Activated CD8-positive, alpha-beta memory T cell treated with anti-CD3 and anti-CD28 coated beads for 4 hours (primary cell): Measurements from ENCODE around the gene ANKRD44.
"Not testable (repeated sequence)": the region's sequence is repeated elsewhere in the genome, so short reads cannot be mapped to it uniquely, and the experiment has no call there.

Experiments used
- DNase-seq, 2 donors: peaks; one replicate each; pipeline ENCODE4 v3.0.0-alpha.2; 2020; ENCODE audit warnings: low read depth in 2 of 2

The ANKRD44 gene

GRCh38 chr2:197030090-197030489 lies 280.5 kb downstream of the ANKRD44 start:
- no peak for DNase-seq

DNA sequence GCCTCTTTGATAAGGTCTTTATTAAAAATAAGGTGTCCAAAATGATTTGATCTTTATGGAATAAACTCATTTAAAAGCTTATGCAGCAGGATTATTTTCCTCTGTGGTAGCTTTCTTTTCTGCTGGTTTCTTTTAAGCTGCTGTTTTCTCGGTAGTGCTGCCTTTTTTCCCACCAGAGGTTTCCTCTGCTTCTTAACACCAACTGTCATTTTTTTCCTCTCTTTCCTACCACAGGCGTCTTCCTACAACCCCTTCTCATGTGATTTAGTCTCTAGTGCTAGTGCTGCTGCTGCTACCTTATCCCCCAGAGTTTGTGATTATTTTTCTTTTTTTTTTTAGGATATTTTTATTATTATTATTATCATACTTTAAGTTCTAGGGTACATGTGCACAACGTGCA lies 281.9 kb downstream of the ANKRD44 start:
- DNase-seq = no peak

DNA sequence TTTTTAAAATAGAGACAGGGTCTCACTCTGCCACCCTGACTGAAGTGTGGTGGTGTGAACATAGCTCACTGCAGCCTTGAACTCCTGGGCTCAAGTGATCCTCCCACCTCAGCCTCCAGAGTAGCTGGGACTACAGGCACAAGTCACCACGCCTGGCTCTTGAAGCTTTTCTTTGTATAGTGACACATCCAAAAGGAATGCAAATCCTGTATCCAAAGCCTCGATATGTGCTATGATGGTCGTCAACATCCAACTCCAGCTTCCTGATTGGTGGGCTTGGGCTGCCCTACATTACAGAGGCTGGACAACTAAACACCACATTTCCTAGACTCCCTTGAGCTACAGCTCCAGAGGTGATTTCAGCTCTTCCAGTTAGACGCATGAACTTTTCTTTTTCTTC lies 282.4 kb downstream of the ANKRD44 start:
- DNase-seq = no peak

DNA sequence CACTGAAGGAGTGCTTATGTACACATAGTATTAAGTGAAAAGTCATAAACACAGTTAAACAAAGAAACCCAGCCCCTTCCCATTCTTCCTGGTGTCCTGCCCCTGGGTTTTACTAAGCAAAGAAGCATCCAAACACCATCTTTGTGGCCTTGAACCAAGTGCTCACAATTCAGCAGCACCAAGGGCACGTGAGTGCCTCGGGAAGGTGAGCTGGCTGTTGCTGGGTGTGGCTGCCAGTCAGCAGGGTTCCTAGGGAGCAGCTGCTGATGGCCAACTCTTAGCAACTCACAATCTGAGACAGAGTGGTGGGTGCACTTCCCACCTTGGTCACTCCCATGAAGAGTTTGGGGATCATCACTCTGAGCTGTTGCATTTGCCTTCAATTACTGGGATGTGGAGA lies 286.4 kb downstream of the ANKRD44 start:
- no peak for DNase-seq

GRCh38 chr2:197020921-197021320 lies 289.7 kb downstream of the ANKRD44 start:
- DNase-seq = not testable (repeated sequence)

GRCh38 chr2:197013098-197013497 lies 297.5 kb downstream of the ANKRD44 start:
- DNase-seq = no peak

DNA sequence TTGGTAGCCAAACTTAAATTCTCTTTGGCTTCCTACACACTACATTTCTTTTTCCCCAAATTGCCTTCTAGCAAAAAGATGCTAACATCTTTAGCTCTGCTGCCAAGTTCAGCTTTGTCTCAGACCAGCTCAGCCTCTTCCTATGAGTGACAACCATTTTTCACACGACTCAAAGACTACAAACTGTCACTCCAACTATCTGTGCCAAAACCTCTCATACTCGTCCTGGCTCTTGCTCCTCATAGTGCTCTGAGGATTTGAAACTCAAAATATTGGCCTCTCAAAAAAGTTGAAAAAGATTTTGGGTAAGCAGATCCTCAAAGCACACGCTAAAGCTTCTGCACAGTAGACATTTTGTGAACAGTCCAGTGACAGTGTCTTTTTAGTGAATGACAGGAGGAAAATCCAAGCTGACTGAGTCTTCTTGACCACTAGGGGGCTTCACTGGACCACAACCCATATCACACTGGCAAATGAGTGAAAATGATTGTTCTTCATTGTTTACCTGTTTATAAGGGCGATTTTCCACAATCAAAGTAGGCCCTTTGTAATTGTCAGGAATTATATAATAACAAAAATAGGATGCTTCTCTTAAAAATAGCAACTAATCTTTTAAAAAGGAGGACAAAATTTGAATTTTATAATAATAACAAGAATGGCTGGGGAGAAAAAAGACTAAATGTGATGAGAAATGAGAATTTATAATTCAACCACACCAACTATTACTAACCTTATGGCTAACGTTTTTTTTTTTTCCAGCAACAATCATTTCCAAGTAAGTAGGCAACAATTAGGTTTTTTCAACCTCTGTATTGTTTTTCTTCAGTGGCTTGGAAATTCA lies 298.6 kb downstream of the ANKRD44 start:
- DNase-seq = no peak

GRCh38 chr2:197011021-197011417 lies 299.6 kb downstream of the ANKRD44 start:
- DNase-seq = no peak

DNA sequence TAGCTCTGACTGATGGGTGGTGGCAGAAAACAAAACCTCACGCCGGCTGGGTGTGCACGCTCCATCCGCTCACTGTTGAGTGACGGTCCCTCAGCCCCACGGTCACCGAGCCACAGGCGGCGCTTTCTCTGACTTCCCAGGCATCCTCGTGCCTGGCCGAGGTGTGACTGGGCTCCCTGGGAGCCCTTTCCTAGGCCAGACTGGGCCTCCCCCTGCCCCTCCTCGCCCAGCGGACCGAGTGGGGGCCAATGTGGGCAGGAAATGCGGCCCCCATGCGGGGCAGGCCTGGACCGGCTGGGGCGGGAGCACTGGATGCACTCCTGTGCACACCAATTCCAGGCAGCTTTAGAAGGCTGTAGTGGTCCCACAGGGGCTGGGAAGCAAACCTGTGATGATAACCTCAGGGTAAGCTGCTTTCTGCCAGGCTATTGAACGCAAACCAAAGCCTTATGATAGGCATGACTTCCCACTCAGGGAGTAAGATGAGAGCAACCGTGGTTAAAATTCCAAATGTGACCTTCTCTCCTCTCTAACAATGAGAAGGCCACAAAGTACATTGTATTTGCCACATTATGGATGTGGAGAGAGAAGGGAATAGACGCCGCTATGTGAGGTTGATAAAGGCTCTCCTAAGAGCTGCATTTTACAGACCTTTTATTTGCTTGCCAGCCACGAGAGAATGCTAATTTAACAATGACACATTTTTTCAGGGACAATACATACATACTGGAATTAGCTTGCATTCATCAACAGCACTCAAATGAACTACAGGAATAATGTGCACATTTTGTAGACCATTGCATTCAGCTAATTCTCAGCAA lies 300.2 kb downstream of the ANKRD44 start:
- DNase-seq = no peak

DNA sequence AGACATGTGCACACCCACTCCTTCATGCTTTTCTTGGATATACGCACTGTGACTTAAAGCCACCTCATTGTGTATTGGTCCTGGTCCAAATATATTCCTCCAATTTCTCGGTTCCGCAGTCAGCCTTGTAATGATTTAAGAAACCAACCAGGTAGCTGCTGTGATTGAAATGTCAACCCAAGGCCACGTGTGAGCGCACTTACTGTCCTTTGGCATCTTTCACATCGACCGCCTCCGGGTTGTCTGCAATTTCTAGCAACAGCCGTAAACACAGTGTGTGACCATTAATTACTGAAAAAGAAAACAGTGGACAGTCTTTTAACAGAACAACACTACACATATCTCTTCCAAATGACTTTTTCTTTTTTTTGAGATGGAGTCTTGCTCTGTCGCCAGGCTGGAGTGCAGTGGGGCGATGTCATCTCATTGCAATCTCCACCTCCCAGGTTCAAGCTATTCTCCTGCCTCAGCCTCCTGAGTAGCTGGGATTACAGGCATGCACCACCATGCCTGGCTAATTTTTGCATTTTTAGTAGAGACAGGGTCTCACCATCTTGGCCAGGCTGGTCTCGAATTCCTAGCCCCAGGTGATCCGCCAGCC lies 301.7 kb downstream of the ANKRD44 start:
- not testable (repeated sequence) for DNase-seq

DNA sequence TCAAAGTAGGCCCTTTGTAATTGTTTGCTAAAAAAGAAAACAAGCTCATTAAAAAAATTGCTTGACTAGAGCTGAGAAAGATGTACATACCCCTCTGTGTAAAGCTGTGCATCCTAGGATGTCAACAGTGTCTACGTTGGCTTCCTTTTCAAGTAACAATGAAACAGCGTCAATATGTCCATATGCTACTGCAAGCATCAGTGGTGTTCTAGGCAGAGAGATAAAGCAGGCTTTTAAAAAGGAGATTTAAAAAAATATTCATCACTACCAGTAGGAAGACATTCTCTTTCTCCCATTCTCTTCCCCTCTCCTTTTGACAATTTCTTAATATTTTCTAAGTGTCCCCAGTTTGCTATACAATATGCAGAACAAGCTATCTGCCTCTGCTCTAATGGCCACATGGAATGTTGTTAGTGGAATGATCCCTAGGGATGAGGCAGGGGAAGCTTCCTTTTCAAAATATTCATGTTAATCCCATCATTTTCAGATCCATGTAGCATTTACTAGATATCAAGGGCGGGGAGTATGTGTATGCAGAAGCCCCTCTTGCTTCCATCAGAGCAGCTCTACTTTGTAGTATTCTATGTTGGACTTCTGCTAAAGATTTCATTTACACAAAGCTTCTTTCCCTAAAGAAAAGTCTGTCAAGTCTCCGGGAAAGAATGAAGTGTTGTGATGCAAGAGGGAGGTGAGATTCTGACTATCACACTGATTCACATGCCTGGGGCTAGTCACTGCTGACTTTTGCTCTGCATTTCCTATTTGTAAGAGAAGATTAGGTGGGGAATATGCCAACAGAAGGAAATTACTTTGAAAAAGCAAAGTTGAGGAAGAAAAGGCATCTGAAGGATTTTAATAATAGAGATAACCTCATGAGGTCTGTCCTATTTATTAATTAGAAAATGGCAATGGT lies 302.6 kb downstream of the ANKRD44 start:
- DNase-seq = no peak

GRCh38 chr2:197001921-197002320 lies 308.7 kb downstream of the ANKRD44 start:
- no peak for DNase-seq

- DNase-seq = no peak
These were observed 314.7 kb downstream of the ANKRD44 start for GRCh38 chr2:196995757-196996314.

GRCh38 chr2:196994764-196995163 lies 315.8 kb downstream of the ANKRD44 start:
- no peak for DNase-seq

GRCh38 chr2:196993617-196994016 lies 317.0 kb downstream of the ANKRD44 start:
- no peak for DNase-seq

DNA sequence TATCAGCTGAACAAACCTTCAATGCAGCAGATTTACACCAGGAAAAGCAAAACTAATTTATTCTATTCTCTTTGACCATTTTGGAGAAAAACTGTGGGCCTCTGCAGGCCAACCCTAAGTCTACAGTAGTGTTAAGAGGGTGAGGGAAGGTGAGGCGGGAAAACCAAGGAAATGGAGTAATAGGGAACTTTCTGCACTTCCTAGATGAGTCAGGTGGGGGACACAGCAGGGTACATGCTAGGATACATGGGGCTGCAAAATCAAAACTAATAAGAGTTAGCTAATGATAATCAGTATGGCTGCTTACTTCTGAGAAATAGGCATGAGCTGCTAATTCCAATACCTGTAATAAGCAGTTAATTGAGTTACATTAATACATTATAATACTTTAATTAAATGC lies 318.1 kb downstream of the ANKRD44 start:
- no peak for DNase-seq

- DNase-seq = no peak
These were observed 319.7 kb downstream of the ANKRD44 start for GRCh38 chr2:196990788-196991461.

DNA sequence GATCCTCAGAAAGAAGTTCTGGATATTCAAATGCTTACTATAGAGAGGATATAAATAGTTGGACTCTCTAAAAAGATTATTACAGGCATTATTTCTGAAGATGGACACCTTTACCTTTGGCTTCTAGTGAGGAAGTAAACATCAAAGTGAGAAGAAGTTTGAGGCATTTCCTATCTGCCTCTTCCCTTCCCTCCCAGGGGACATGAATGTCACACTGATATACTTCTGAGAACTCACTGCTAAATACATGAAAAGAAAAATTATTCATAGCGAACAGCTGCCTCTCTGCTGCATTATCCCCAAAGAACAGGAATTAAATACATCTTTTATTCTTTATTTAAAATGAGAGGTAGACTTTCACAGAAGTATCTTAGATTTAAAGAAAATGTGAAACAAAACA lies 320.5 kb downstream of the ANKRD44 start:
- DNase-seq = no peak

DNA sequence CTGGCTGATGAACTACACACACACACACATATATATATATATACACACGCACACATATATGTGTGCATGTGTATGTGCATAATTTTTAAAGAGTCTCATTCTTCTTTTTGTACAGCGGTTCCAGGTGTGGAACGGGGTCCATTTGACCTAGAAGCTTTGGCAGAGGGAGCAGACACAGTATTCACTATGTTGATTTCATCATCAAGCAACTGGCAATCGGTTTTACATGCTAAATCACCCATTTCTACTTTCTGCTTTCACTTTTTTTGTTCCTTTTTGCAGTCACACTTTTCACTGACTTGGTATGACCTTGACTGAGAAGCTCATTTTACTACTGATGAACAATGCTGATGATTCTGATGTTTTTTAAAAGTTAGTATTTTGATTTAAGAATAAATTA lies 321.1 kb downstream of the ANKRD44 start:
- DNase-seq = no peak

- no peak for DNase-seq
These were observed 321.9 kb downstream of the ANKRD44 start for GRCh38 chr2:196988639-196989038.
